Fibroblast of the aortic adventitia (primary cell): ENCODE data around the gene ZNF804A. TPM values are rescaled to one million over a fixed set of nuclear protein-coding genes. Genes with fewer than 3 reads are reported as not detected.

ENCODE experiments used
- DNase-seq: peaks from one replicate; pipeline ENCODE4 v3.0.0-alpha.2; 2010; ENCODE audit warnings: low read depth
- H3K4me3 ChIP-seq: 2 replicates; pipeline ENCODE4 v1.5.1; 2011; ENCODE audit warnings: low read depth, mild to moderate bottlenecking, control low read depth, low read length, moderate library complexity
- CTCF ChIP-seq: IDR thresholded peaks from 2 replicates; pipeline ENCODE4 v1.5.1; 2011; ENCODE audit warnings: mild to moderate bottlenecking, low read length, control low read depth, inconsistent platforms; ENCODE audit not compliant: insufficient read depth
- total RNA-seq: library from RNA; depleted of rRNA; stranded (reverse); fragments of >200 nt; gene quantifications from 2 replicates; pipeline ENCODE4 v1.2.3, GENCODE V29; 2012; ENCODE audit warnings: low replicate concordance

Gene ZNF804A
- total RNA-seq, 1 donor, result 12.9 TPM

DNA sequence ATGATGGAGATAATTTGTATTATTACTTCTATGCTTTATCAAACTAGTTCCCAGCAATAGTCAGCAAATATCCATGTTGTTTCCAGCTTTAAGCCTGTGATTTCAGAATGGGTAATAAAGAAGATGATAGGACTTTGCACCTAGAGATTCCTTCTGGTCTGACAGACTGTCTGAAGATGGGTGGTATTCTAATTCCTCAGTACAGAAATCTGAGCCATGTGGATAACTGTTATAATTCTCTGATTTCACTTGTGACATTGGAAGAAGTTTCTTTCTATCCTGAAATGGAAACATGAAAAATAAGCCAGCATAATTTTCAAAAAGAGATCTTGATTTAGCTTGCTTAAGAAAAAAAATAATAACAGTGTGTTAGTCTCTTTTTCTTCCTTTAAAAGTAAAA, 130.1 kb downstream of the ZNF804A start:
- H3K4me3 ChIP-seq, result no peak overlapping the region
- DNase-seq, result no peak
- no peak for TF ChIP-seq CTCF

- no peak for TF ChIP-seq CTCF
- DNase-seq, result no peak
- H3K4me3 ChIP-seq, result no peak overlapping the region
Observed at GRCh38 chr2:184729581-184729980, 131.3 kb downstream of the ZNF804A start.

DNA sequence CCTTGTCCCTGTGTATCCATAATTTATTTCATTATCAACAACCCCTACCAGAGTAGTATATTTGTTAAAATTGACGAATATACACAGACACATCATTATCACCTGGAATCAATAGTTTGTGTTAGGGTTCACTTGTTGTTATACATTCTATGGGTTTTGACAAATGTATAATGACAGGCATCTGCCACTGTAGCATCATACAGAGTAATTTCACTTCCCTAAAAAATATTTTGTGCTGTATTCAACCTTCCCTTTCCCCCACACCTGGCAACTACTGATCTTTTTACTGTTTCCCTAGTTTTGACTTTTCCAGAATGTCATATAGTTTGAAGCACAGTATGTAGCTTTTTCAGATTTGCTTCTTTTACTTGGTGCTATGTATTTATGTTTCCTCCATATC, 132.0 kb downstream of the ZNF804A start:
- no peak for DNase-seq
- TF ChIP-seq CTCF, result no peak
- H3K4me3 ChIP-seq, result no peak overlapping the region

GRCh38 chr2:184734338-184734737, 136.0 kb downstream of the ZNF804A start:
- DNase-seq, result peak; percentile 48
- TF ChIP-seq CTCF, result no peak
- no peak overlapping the region for H3K4me3 ChIP-seq

DNA sequence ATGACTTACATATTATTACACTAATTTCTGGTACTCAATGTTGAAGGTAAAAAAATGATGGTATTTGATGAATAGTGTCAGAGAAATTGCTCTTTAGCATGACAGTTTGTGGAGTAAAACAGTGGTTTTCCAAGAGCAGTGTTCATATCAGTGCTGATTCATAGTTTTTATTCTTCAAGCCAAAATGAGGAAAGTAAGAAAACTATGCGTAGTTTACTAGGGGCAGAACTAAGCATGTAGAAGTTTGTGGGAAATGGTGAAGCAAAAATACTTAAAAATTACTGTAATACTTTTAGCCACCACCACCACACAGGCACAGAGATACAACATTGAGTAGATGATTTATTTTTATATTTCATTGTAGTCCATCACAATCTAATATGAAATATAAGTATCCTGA, 137.3 kb downstream of the ZNF804A start:
- no peak for TF ChIP-seq CTCF
- DNase-seq, result peak; percentile 56
- no peak overlapping the region for H3K4me3 ChIP-seq

DNA sequence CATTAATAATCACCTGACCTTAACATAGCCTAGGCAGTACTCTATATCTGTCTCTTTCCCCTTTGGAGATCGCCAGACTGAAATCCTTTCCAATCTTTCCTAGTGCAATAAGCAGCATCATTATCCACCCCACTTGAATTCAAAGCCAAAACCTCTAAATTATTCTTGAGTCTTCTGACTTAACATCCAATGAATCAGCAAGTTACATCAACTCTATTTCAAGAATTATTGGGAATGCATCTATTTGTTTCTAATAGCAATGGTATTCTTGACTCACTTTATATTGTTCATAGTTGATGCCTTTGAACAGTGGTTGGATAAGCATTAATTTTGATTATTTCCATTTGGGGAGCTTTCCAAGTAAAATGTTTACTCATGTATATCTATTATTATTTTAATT, 144.8 kb downstream of the ZNF804A start:
- peak; percentile 58 for DNase-seq
- no peak overlapping the region for H3K4me3 ChIP-seq
- no peak for TF ChIP-seq CTCF

- H3K4me3 ChIP-seq, result no peak overlapping the region
- no peak for DNase-seq
- TF ChIP-seq CTCF, result no peak
Observed at GRCh38 chr2:184756161-184756560, 157.8 kb downstream of the ZNF804A start.
